Body of pancreas (tissue), 4 donors: Measurements from ENCODE around the gene MTFR2. TPM values are rescaled to one million over a fixed set of nuclear protein-coding genes. Genes with fewer than 3 reads are reported as not detected.

Source experiments
- ATAC-seq: fragments of 150-250 bp; one replicate; pipeline ENCODE4 v1.9.1; 2016
- DNase-seq, 4 donors: peaks; one replicate each; pipeline ENCODE4 v3.0.0-alpha.2; 2019
- H3K27ac ChIP-seq, 4 donors: fragments of 200-600 bp; sonication (generic); 1 replicate in 3 of 4; 2 replicates in 1 of 4; pipeline versions ENCODE4 v1.5.1 to v1.6.1; 2016 to 2019; ENCODE audit warnings: mild to moderate bottlenecking in 1 of 4, mixed read lengths in 1 of 4, moderate library complexity in 1 of 4
- H3K27me3 ChIP-seq, 2 donors: fragments of 200-600 bp; sonication (generic); one replicate each; pipeline ENCODE4 v1.6.0; 2016; ENCODE audit warnings: mild to moderate bottlenecking in 1 of 2
- H3K36me3 ChIP-seq, 2 donors: fragments of 200-600 bp; sonication (generic); replicated peaks in 1 of 2; 2 replicates each; pipeline ENCODE4 v1.5.1; 2016; ENCODE audit warnings: low read depth in 2 of 2; ENCODE audit not compliant: insufficient read depth in 1 of 2
- H3K4me1 ChIP-seq: fragments of 200-600 bp; sonication (generic); one replicate; pipeline ENCODE4 v1.6.0; 2016
- H3K4me3 ChIP-seq, 2 donors: fragments of 200-600 bp; sonication (generic); 1 replicate in 1 of 2; 2 replicates in 1 of 2; pipeline ENCODE4 v1.5.1; 2016 to 2019
- H3K9me3 ChIP-seq, 3 donors: fragments of 200-600 bp; sonication (generic); 1 replicate in 2 of 3; 2 replicates in 1 of 3; pipeline ENCODE4 v1.5.1; 2016
- POLR2A ChIP-seq, 3 donors: fragments of 450-650 bp; IDR thresholded peaks; one replicate each; pipeline ENCODE4 v1.6.1; 2016; ENCODE audit warnings: antibody characterized with exemption in 3 of 3, mild to moderate bottlenecking in 2 of 3
- WGBS, 2 donors: methylation state at CpG; one replicate each; pipeline ENCODE4 v1.1.5; 2017; 5-methylcytosine and 5-hydroxymethylcytosine counted together
- intact Hi-C: fragments of 100-400 bp; cut with DNase I; formaldehyde crosslinking; loops from one replicate; pipeline ENCODE4 v1.15.1; 2023
- total RNA-seq, 2 donors: library from RNA; depleted of rRNA; stranded (reverse); fragments of >200 nt; gene quantifications; one replicate each; pipeline ENCODE4 v1.1.0, GENCODE V29; 2016
- TF ChIP-seq, protein P1 (sequence below), 7 experiments: fragments of 450-650 bp in 4 of 7; fragments of 200-600 bp in 3 of 7; sonication (generic) in 3 of 7; IDR thresholded peaks; one replicate each; pipeline ENCODE4 v1.5.1; 2016 to 2019; ENCODE audit warnings: antibody characterized with exemption in 7 of 7

Gene MTFR2
- total RNA-seq, 2 donors from 2014 or later = 0.78 TPM; not detected in 1

DNA sequence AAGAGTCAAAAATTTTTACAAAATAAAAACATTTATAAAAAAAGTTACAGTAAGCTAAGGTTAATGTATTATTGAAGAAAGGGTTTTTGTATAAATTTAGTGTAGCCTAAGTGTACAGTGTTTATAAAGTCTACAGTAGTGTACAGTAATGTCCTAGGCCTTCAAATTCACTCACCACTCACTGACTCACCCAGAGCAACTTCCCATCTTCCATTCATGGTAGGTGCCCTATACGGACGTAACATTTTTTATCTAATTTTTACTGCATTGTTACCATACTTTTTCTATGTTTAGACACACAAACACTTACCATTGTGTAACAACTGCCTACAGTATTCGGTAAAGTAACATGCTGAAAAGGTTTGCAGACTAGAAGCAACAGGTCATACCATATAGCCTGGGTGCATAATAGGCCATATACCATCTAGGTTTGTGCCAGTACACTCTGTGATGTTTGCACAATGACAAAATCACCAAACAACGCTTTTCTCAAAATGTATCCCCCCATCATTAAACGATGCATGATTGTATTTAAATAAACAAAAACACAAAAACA is 6.0 kb downstream of the MTFR2 start:
- H3K9me3 ChIP-seq = no peaks in the 10 kb centered on the region
- TF ChIP-seq, protein P1, sequence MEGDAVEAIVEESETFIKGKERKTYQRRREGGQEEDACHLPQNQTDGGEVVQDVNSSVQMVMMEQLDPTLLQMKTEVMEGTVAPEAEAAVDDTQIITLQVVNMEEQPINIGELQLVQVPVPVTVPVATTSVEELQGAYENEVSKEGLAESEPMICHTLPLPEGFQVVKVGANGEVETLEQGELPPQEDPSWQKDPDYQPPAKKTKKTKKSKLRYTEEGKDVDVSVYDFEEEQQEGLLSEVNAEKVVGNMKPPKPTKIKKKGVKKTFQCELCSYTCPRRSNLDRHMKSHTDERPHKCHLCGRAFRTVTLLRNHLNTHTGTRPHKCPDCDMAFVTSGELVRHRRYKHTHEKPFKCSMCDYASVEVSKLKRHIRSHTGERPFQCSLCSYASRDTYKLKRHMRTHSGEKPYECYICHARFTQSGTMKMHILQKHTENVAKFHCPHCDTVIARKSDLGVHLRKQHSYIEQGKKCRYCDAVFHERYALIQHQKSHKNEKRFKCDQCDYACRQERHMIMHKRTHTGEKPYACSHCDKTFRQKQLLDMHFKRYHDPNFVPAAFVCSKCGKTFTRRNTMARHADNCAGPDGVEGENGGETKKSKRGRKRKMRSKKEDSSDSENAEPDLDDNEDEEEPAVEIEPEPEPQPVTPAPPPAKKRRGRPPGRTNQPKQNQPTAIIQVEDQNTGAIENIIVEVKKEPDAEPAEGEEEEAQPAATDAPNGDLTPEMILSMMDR (IDR thresholded peaks at IDR 0.05) = no peak
- TF ChIP-seq POLR2A (IDR thresholded peaks at IDR 0.05) = no peak
- no peaks in the 10 kb centered on the region for H3K27me3 ChIP-seq
- H3K4me3 ChIP-seq = no peak overlapping the region
- intact Hi-C loops = no loop called here
- H3K4me1 ChIP-seq = no peaks in the 10 kb centered on the region
- WGBS, 2 donors = 83 to 89% methylated on average over 5 of the region's 5 CpGs
- no peak for ATAC-seq
- no peak overlapping the region for H3K27ac ChIP-seq
- H3K36me3 ChIP-seq = no peaks in the 10 kb centered on the region
- DNase-seq = no peak

DNA sequence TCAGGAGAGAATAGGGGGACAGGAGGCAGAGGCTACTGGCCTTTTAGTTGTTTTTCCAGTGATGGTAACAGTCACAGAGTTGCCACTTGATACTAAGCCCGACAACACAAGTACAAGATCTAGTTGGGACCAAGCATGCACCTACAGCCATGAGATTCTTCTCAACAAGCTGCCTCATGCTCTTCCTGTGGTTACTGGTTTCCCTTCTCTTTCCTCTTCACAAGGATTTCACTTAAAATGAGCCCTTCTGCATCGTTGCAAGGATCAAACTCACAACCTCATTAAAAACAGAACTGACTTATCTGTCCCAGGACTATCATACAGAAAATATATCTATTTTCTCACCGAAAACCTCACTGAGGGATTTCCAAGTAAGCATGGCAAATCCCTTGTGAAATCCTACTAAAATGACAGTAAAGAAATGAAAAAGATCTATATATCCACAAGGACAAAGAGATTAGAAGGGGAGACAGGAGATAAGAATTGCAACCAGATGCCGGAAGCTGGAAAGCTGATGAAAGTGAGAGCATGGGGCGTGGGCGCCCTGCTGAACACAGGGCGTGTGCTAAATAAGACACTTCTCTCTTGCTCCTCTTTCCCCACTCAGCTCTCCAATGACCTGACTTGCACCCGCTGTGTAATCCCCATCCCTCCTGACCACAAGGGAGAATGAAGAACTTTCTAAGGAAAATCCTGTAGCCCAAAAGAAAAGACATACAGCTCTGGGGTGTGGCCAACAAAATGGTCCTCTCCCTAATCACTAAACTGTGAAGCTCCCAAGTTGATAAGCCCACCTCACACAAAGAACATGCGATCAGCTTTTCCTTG is 13.4 kb downstream of the MTFR2 start:
- Histone ChIP-seq H3K4me1 (no peaks in the 10 kb centered on the region), H3K4me3 (no peak overlapping the region), H3K27me3 (no peaks in the 10 kb centered on the region), H3K27ac (no peak overlapping the region), H3K36me3 (no peaks in the 10 kb centered on the region), H3K9me3 (no peaks in the 10 kb centered on the region)
- TF ChIP-seq, protein P1 (IDR thresholded peaks at IDR 0.05) = no peak
- no peak for TF ChIP-seq POLR2A (IDR thresholded peaks at IDR 0.05)
- intact Hi-C loops = no loop called here
- ATAC-seq (no peak), DNase-seq (no peak)
- 78 to 83% methylated on average over 9 of the region's 9 CpGs for WGBS, 2 donors

DNA sequence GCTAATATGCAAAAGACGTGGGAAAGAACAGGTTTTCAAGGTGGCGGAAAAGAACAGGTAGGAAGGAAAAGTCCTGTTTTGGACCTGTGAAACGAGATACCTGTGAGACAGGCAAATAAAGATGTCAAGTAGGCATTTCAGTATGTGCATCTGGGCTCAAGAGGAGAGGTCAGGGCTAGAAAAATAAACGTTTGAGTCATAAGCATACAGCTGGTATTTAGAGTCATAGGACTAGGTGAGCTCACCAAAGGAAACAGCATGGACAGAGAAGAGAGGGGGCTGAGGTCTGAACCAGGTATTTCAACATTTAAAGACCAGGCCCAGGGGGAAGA is 14.9 kb downstream of the MTFR2 start:
- no peaks in the 10 kb centered on the region for H3K36me3 ChIP-seq
- WGBS, 2 donors = 62 to 73% methylated on average over 4 of the region's 4 CpGs
- no peak for DNase-seq

DNA sequence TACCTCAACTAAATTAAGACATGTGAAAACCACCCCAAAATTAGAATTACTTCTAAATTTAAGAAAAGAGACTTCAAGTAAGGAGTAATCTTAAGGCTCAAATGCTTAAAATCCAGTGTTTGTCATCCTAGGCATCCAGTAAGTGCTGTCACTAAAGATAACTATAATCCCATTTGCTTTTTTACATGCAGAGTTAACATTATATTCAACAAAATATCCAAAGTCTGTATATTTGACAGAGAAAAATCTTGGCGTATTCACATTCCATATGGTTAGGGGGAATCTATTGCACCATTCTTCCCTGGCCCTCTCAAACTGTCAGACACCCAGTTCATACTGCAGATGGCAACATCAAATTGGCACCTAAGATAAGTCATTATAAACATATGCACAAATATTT is 17.4 kb downstream of the MTFR2 start:
- intact Hi-C loops = no loop called here
- H3K4me3 ChIP-seq = no peak overlapping the region

More for the DNA sequence above, 14.9 kb downstream of the MTFR2 start:
- H3K27me3 ChIP-seq = no peaks in the 10 kb centered on the region
- no peak overlapping the region for H3K4me3 ChIP-seq
- intact Hi-C loops = no loop called here
- H3K27ac ChIP-seq = no peak overlapping the region
- TF ChIP-seq, protein P1 (IDR thresholded peaks at IDR 0.05) = no peak
- no peak for TF ChIP-seq POLR2A (IDR thresholded peaks at IDR 0.05)
- ATAC-seq = no peak
- H3K4me1 ChIP-seq = no peaks in the 10 kb centered on the region
- no peaks in the 10 kb centered on the region for H3K9me3 ChIP-seq

More for the DNA sequence above, 17.4 kb downstream of the MTFR2 start:
- Histone ChIP-seq H3K36me3 (no peaks in the 10 kb centered on the region), H3K27me3 (no peaks in the 10 kb centered on the region), H3K4me1 (no peaks in the 10 kb centered on the region), H3K9me3 (no peaks in the 10 kb centered on the region), H3K27ac (no peak overlapping the region)
- DNase-seq (no peak), ATAC-seq (no peak)
- WGBS, 2 donors = 90 to 100% methylated on average over 1 of the region's 1 CpG
- TF ChIP-seq, protein P1 (IDR thresholded peaks at IDR 0.05) = no peak
- TF ChIP-seq POLR2A (IDR thresholded peaks at IDR 0.05) = no peak
